Stimulated activated naive CD8-positive, alpha-beta T cell treated with anti-CD3 and anti-CD28 coated beads, Interleukin-15, Interleukin-2, amounts not matched to agents 100 ng/mL and 50 ng/mL, for 24 hours (primary cell): ENCODE results near the gene EFTUD2.

Experiments
- H3K27ac Mint-ChIP-seq: one replicate; pipeline ENCODE4 v1.8.0; 2021; ENCODE audit warnings: mild to moderate bottlenecking, mixed read lengths
- H3K27me3 Mint-ChIP-seq: one replicate; pipeline ENCODE4 v1.8.0; 2021; ENCODE audit warnings: mixed read lengths
- H3K36me3 Mint-ChIP-seq: one replicate; pipeline ENCODE4 v1.8.0; 2021; ENCODE audit warnings: low read depth, mixed read lengths
- H3K4me1 Mint-ChIP-seq: one replicate; pipeline ENCODE4 v1.8.0; 2021; ENCODE audit warnings: low read depth, mixed read lengths
- H3K4me3 Mint-ChIP-seq: one replicate; pipeline ENCODE4 v1.8.0; 2021; ENCODE audit warnings: mild to moderate bottlenecking, mixed read lengths
- H3K9me3 Mint-ChIP-seq: one replicate; pipeline ENCODE4 v1.8.0; 2021; ENCODE audit warnings: mixed read lengths

Gene EFTUD2

DNA sequence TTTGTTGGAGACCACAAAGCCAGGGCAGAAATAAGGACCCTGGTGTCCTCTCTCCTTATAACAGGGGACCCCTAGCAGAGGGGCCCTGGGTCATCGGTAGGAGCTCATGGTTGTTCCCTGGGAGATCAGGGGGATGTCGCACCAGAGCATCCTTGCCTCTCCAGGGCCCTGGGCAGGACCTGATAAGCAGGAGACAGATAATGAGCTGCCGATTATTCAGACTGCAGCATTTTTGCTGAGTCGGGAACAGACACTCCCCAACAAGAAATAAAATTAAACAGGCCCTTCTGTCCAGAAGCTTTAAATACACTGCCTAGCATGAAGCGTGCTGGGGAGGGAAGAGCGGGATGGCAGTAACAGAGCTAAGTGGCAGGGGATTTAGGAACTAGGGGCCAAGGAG lies 31.4 kb upstream of the EFTUD2 start:
- H3K36me3 Mint-ChIP-seq: peaks cover 56% of the 10 kb centered on the region
- no peaks in the 10 kb centered on the region for H3K27me3 Mint-ChIP-seq
- no peak overlapping the region for H3K27ac Mint-ChIP-seq
- no peaks in the 10 kb centered on the region for H3K4me1 Mint-ChIP-seq
- H3K4me3 Mint-ChIP-seq: no peak overlapping the region
- H3K9me3 Mint-ChIP-seq: no peaks in the 10 kb centered on the region

DNA sequence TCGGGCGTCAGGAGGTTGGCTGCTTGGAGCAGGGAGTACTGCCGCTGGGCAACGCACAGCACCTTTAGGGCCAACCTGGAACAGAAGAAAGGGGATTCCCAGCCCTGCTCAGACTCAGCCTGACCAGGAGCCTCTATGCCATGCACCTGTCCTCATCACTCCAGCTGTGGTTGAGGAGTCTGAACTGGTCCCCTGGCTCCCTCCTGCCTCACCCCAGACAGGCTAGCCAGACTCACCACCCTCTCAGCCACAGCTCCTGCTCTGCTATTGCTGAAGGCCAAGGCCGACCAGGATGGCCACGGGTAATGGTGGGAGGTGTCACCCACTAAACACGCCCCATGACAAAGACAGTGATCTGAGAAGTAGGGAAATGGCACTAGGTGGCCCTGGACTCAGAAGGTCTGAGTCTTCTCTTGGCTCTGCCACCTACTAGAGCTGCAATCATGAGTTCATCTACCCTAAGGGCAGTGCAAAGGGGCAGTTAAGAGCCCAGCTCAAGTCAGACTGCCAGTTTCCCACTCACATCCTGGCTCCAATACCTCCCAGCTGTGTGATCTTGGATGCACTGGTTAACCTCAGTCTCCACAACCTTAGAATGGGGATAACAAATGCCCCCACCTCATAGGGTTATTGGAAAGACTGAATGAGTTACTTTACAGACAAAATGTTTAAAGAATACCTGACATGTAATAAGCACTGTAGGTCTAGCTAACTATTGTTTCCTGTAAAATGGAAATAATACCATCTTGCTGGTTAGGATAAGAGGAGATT lies 29.9 kb upstream of the EFTUD2 start:
- H3K36me3 Mint-ChIP-seq: peaks cover 50% of the 10 kb centered on the region
- no peaks in the 10 kb centered on the region for H3K4me1 Mint-ChIP-seq
- H3K27me3 Mint-ChIP-seq: no peaks in the 10 kb centered on the region
- H3K27ac Mint-ChIP-seq: no peak overlapping the region
- no peaks in the 10 kb centered on the region for H3K9me3 Mint-ChIP-seq
- no peak overlapping the region for H3K4me3 Mint-ChIP-seq

DNA sequence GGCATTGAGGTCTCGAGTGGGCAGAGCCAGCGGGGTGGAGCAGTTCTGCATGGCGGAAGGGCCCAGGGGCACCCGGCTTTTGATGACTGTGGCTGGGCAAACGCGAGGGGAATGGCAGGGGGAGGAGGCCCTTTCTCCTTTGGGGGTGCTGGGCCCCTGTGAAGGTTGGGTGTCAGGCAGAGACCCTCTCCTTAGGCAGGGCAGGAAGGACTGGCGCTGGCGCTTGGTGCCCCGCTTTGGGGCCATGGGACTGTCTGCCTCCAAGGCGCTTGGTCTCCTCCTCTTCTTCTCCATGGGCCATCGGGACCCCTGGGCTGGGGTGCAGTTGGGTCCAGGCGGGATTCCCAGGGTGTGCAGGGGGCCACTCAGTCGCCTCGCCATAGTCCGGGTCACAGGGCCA lies 28.9 kb upstream of the EFTUD2 start:
- Mint-ChIP-seq H3K27ac (no peak overlapping the region), H3K4me1 (no peaks in the 10 kb centered on the region), H3K4me3 (no peak overlapping the region), H3K27me3 (no peaks in the 10 kb centered on the region), H3K36me3 (peaks cover 50% of the 10 kb centered on the region), H3K9me3 (no peaks in the 10 kb centered on the region)

DNA sequence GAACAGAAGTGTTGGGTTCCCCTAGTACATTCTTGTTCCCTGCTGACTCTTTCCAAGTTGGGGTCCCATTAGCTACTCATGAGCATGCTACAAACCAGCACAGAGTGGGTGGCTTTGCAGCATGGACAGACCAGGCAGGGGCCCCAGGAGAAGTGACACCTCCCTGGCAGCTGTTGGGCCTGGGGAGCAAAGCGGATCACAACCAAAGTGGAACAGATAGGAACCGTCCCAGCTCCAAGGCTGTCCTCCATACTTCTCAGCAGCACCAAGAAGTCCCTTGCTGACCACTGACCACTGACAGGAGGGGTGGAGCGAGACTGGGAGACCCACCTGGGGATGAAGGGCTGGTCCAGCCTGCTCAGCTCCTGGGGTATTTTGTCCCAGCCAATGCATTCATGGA lies 28.5 kb upstream of the EFTUD2 start:
- Mint-ChIP-seq H3K4me1 (no peaks in the 10 kb centered on the region), H3K27ac (no peak overlapping the region), H3K9me3 (no peaks in the 10 kb centered on the region), H3K36me3 (peaks cover 50% of the 10 kb centered on the region), H3K4me3 (no peak overlapping the region), H3K27me3 (no peaks in the 10 kb centered on the region)

DNA sequence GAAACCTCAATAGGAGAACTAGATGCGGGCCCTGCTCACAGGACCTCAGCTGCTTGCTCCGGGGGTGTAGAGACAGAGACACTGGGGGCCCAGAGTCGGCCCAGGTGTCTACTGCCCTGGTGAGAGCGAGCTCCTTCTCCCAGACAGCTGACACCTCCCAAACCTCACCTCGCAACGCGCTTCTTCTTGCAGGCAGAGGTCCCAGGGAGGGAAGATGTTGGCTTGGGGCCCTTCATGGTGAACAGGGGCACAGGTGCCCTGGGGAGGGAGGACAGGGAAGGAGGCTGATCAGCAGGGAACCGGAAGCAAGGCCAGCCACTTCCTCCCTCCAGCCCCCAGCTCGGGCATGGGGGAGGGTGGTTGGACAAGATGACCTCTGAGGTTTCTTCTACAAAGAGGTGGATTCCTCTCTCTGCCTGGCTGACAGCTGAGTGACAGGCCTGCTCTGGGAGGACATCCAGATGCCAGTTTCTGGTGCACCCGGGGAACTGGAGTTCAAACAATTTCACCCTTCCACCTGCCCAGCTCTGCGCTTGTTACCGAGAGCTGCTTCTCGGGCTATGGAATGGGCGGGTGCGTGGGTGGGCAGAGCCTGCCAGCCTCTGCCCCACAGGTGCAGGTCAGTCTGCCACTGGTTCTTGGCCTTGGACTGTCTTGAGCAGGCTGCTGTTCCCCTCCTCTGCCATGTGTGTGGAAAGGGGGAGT lies 27.7 kb upstream of the EFTUD2 start:
- no peak overlapping the region for H3K4me3 Mint-ChIP-seq
- H3K27ac Mint-ChIP-seq: no peak overlapping the region
- no peaks in the 10 kb centered on the region for H3K4me1 Mint-ChIP-seq
- H3K36me3 Mint-ChIP-seq: peaks cover 49% of the 10 kb centered on the region
- H3K9me3 Mint-ChIP-seq: no peaks in the 10 kb centered on the region
- H3K27me3 Mint-ChIP-seq: no peaks in the 10 kb centered on the region

DNA sequence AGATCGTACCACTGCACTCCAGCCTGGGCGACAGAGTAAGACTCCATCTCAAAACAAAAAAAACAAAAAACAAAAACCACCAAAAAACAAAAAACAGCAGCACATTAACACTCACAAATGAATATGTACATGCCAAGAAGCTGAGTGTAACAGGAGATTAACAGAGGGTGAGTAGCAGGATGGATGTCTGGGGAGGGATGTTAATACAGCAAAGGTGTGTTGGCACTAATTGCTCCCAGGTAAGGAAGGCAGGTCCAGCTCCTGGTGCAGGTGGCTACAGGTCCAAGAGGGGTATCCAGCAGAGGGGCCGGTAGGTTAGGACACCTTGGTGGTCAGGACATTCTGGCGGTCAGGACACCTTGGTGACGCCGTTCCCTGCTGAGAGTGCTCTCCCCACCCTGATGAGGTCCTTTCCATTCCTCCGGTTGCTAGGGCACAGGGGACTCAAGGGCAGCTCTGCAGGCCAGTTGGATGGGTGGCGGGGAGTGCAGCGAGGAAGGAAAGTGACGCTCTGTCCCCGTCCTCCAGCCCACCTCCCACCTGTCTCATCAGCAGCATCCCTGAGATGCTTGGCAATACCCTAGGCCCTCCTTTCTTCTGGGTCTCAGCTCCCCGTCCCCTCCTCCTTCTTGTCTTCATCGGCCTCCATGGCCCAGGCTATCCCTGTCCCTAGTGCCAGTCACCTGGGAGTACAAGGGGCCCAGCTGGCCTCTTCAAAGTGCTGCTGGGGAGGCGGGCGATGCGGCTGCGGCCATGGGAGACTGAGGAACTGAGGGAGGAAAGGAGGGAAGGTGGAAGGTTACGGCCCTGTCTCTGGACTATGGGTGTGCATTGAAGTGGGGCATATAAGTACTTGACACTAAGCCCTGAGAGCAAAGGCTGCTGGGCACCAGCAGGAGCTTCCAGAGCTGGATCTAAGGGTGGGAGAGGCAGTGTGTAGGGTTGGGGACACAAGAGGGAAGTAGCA lies 26.8 kb upstream of the EFTUD2 start:
- Mint-ChIP-seq H3K36me3 (peaks cover 40% of the 10 kb centered on the region), H3K27me3 (peaks cover 4% of the 10 kb centered on the region), H3K9me3 (no peaks in the 10 kb centered on the region), H3K4me1 (no peaks in the 10 kb centered on the region), H3K4me3 (no peak overlapping the region), H3K27ac (no peak overlapping the region)

DNA sequence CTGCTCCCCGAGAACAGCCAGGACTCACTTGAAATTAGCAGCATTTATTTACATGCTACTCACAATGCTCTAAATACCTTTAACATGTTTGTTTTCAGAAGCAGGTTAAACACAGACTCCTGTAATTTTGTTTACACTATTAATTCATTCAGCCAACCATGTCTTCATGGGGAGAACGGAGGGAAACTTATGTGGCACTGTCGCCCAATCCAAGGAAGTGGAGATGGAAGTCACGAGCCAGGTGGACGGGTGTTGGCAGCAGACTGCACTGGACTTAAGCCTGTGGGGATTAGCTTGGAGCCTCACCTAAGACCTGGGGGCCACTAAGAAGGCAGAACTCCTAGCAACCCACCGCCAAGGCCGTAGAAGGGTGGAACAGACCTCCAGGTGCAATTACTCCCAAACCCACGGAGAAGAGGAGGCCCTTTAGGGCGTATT lies 24.9 kb upstream of the EFTUD2 start:
- H3K27ac Mint-ChIP-seq: no peak overlapping the region

DNA sequence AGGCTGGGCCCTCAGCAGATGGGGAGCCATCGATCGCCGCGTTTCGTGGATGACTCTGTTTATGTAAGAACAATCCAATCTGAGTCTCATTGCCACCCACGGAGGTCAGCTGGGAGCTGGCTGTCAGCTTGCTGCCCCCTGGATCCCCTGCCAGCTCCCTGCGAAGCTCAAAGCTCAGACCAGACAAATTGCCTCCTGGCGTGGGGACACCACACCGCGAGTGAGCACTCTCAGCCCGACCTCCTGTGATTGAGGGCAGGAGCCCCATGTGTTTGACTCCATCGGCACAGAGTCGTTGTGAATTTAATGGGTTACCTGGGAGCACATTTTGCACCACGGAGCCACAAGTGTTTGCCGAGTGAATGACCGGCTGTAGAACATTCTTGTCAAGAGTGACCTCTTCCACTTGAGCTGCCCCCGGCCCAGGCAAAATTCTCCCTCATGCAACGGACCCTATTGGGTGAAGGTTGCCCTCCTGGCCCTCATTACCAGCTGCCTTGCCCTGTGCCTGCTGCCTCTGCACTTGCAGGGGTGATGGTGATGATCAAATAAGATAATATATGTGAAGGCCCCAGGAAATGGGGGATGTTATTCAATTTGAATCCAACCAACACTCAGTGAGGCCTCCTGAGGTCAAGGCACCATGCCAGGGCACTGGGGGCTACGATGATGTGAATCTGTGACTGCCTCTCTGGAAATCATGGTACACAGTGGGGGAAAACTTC lies 23.7 kb upstream of the EFTUD2 start:
- Mint-ChIP-seq H3K4me3 (no peak overlapping the region), H3K27ac (no peak overlapping the region), H3K9me3 (no peaks in the 10 kb centered on the region), H3K4me1 (peaks cover 7% of the 10 kb centered on the region), H3K36me3 (peaks cover 20% of the 10 kb centered on the region), H3K27me3 (peaks cover 4% of the 10 kb centered on the region)

More for the DNA sequence above, 24.9 kb upstream of the EFTUD2 start:
- Mint-ChIP-seq H3K27me3 (peaks cover 4% of the 10 kb centered on the region), H3K4me3 (no peak overlapping the region), H3K4me1 (peaks cover 7% of the 10 kb centered on the region), H3K36me3 (peaks cover 22% of the 10 kb centered on the region), H3K9me3 (no peaks in the 10 kb centered on the region)

DNA sequence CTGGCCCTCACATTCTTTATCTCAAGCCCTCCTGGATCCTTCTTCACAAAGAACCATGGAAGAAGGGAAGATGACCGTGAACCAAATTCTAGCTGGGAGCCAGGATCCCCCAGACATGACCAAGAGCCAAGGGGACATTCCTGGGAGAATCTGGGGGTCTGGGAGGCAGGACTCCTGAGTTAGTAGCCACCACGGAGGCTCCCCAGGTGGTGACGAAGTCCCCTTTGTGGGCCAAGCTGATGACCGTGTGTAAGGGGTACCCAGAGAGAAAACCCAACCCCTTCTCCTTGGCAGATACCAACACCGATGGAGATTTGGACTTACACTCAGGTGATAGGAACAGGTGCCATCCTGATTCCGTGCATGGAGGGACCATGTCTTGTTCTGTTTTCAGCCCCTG lies 22.9 kb upstream of the EFTUD2 start:
- H3K27ac Mint-ChIP-seq: no peak overlapping the region
- H3K4me3 Mint-ChIP-seq: no peak overlapping the region
- peaks cover 4% of the 10 kb centered on the region for H3K27me3 Mint-ChIP-seq
- no peaks in the 10 kb centered on the region for H3K9me3 Mint-ChIP-seq
- H3K36me3 Mint-ChIP-seq: peaks cover 13% of the 10 kb centered on the region
- H3K4me1 Mint-ChIP-seq: peaks cover 7% of the 10 kb centered on the region

DNA sequence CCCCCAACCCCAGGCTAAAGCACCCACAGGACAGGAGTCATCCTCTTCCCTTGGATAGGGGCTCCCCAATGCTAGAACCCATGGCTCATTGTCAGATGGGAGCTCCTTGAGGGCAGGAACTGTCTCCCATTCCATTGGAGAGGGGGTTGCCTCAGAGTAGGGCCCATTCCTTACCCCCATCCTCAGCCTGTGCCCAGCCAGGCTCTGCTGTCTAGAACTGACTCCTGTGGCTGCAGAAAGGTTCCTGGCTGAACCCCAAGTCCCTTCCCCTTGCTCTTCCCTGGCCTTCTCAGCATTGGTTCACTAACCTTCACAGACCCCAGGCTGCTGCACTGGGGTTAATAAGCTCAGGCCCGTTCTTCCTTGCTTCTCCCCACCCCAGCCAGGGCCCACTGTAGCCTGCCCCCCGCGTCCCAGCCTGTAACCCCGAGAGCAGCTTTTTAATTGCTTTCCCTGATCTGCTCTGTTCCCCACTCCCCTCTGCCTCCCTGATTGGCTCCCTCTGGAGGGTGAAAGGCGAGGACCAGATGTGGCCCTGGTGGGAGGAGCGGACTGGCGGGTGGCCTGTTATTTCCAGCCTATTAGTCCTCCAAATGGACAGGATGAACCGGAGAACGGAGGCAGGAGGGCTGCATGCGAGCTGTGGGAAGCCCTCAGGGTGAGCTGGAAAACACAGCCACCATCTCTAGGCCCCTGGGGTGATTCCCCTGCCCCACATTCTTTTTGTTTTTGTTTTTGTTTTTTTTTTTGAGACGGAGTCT lies 22.1 kb upstream of the EFTUD2 start:
- Mint-ChIP-seq H3K4me3 (no peak overlapping the region), H3K27me3 (peaks cover 4% of the 10 kb centered on the region)

DNA sequence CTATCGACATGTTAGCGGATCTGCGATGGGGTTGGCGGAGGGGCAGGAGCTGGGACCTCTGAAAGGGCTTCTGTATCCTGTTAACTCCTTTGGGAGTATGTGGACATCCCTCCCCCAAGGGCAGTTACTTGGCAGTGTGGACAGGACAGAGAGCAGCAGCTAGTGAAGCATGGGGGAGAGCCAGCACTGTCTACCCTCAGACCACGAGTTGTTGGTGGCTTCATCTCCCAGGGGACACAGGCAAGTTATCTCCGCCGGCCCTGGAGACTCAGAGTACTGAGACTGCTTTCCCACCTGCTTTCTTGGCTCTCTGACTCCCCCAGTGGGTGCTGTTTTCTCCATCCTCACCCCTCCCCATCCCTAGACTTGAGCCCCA lies 21.3 kb upstream of the EFTUD2 start:
- no peak overlapping the region for H3K27ac Mint-ChIP-seq
- H3K4me3 Mint-ChIP-seq: no peak overlapping the region
- H3K36me3 Mint-ChIP-seq: peaks cover 1% of the 10 kb centered on the region
- H3K4me1 Mint-ChIP-seq: peaks cover 7% of the 10 kb centered on the region
- no peaks in the 10 kb centered on the region for H3K9me3 Mint-ChIP-seq
- H3K27me3 Mint-ChIP-seq: peaks cover 4% of the 10 kb centered on the region

More for the DNA sequence above, 22.1 kb upstream of the EFTUD2 start:
- Mint-ChIP-seq H3K27ac (no peak overlapping the region), H3K9me3 (no peaks in the 10 kb centered on the region), H3K36me3 (peaks cover 9% of the 10 kb centered on the region), H3K4me1 (peaks cover 7% of the 10 kb centered on the region)

DNA sequence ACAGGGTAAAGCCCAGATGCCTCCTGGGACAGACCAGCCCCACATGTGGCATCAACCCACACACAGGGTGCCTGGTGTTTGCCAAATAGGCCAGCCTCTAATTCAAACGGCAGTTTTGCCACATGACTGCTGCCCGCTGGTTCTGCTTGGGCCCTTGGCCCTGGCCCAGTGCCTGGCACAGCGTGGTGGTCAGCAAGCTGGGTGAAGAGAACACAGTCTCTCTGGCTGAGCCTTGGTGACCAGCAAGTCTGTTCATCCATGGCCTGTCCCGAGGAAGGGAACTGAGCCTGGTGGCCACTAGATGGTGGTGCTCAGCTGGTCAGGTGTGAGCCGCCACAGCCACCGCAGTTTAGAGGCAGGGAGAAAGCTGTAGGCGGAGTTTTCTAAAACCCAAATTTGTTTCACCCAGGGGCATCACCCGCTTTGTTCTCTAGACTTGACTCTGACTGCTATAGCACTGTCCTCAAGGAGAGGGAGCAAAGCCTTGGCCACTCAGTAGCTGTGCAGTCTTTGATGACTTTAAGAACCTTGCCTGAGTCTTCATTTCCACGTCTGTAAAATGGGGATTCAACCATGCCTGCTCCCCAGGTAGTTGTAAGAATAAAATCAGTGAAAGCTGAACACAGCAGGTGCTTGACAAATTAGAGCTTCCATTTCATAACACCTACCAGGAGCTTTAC lies 20.8 kb upstream of the EFTUD2 start:
- H3K4me3 Mint-ChIP-seq: no peak overlapping the region
- peaks cover 4% of the 10 kb centered on the region for H3K27me3 Mint-ChIP-seq
- no peaks in the 10 kb centered on the region for H3K9me3 Mint-ChIP-seq
- no peak overlapping the region for H3K27ac Mint-ChIP-seq
- H3K4me1 Mint-ChIP-seq: peaks cover 7% of the 10 kb centered on the region
- H3K36me3 Mint-ChIP-seq: no peaks in the 10 kb centered on the region

DNA sequence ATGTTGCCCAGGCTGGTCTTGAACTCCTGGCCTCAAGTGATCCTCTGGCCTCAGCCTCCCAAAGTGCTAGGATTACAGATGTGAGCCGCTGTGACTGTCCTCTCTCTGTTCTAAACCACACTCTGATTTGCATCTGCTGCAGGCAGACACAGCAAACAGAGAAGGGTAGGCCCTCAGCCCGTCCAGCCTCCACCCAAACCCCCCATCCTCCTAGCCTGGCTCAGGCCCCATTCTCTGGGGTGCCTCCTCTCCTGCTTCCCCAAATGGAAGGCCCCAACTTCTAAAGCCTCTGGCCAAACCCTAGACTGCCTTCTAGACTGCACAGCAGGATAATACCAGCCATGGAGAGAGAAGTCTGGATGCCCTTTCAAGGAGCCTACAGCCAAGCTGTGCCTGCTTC lies 20.2 kb upstream of the EFTUD2 start:
- Mint-ChIP-seq H3K4me3 (no peak overlapping the region), H3K4me1 (peaks cover 7% of the 10 kb centered on the region), H3K27ac (no peak overlapping the region), H3K9me3 (no peaks in the 10 kb centered on the region), H3K36me3 (no peaks in the 10 kb centered on the region), H3K27me3 (peaks cover 11% of the 10 kb centered on the region)
